ENCODE data around the gene FGR.

Gene FGR

DNA sequence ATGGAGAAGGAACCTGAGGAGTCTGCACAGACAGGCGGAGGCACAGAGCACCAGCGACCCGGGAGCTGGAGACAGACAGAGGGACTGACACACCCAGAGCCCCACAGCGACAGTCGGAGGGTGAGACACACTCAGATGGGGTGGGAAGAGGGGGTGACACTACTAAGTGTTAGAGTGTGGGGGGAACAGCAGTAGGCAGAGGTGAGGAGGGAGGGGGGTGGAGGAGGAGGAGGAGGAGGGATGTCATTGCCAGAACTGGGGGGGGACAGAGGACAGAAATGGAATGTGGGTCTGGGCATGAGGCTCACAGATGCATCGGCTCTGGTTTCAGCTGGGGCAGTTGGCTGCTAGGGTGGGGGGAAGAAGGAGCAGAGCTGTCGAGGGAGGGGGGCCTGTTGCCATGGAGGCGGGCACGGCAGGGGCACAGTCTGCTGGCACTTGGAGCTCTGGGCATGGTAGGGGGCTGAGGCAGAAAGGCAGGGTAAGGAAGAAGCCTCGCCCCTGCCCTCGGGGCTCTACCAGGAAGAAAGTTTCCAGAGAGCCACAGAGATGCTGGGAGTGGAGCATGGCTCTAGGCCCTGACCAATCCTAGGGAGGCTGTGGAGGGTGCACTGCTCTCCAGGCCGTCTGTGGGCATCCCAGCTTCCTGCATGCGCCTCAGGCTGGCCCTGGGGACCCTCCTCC is 68.4 kb downstream of the FGR start:
- peak; percentile 76 for DNase-seq

GRCh38 chr1:27564710-27565649 is 70.0 kb downstream of the FGR start:
- DNase-seq, result no peak

GRCh38 chr1:27563591-27564471 is 71.2 kb downstream of the FGR start:
- DNase-seq, result peak; percentile 88

- no peak for DNase-seq
These were observed 71.7 kb downstream of the FGR start for GRCh38 chr1:27563341-27563590.

DNA sequence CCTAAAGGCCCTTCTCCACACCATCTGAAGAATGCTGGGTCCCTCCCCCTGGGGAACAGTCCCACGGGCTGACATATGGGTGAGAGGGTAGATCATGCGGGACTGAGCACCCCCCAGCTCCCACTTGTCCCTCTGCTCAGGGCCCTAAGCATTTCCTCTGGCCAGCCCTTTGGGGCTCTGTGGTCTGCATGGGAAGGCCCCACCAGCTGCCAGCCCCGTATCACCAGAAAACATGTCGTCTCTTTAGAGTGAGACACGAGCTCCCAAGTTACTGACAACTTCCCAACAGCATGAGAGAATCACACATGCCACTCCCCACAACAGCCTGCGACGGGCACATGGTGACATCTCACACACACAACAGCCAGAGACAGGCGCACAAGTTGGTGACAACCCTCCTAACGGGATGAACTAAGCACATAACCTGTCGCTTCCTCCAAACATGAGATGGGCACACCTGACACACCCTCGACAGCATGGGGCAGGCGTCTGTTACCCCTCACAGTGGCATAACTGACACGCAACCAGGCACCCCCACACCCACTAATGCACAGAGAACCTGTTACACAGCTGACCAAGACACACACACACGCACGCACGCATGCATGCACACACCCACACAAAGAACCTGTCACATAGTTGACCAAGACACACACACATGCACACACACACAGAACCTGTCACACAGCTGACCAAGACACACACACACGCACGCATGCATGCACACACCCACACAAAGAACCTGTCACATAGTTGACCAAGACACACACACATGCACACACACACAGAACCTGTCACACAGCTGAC is 72.2 kb downstream of the FGR start:
- no peak for DNase-seq
